Effector CD4-positive, alpha-beta T cell (primary cell): ENCODE results near the gene MCC.

Experiments
- DNase-seq: peaks from one replicate; pipeline ENCODE4 v3.0.0-alpha.2; 2020

The MCC gene

GRCh38 chr5:113267361-113267900, 220.8 kb downstream of the MCC start:
- no peak for DNase-seq

GRCh38 chr5:113266913-113267227, 221.4 kb downstream of the MCC start:
- no peak for DNase-seq

DNA sequence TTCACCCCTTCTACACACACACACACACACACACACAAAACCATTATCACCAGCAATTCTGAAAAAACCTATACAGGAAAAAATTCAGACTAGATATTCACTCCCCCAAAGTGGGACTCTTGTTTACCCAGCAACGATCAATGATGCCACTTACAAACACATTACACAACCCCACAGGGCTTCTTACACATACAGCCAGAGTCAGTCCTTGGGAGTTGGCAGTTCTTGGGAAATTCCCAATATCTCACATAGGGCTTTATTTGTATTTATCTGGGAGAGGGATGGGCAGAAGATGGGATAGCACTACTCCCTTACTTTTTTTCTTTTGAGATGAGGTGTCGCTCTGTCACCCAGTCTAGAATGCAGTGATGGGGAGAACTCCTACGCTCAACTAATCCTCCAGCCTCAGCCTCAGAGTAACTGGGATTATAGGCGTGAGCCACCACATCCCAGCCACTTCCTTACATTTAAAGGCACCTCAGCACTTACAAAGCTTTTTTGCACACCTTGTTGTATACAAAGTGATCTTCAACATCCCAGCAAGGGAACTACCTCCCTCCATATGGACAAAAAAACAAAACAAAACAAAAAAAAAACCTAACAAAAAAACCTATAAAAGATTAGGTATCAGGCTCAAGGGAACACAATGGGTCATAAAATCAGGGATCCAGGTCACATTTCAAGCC, 221.9 kb downstream of the MCC start:
- no peak for DNase-seq

DNA sequence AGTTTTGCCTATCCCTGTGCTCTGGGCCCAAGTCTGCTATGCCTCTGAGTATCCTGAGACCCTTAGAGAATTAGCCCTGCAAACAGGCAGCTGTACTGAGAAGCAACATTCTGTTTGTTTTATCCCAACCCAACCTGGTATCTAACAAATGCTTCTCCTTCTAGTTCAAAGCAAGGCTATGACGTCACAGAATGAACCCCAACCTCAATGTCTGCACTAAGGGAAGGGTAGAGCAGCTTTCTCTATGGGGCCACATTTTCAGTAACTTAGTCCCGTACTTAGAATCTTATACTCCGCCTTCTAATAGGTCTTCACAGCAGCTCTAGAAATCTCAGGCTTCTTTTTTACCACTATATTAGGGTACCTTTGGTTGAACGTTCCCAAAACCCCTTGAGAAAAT, 223.1 kb downstream of the MCC start:
- DNase-seq = no peak

DNA sequence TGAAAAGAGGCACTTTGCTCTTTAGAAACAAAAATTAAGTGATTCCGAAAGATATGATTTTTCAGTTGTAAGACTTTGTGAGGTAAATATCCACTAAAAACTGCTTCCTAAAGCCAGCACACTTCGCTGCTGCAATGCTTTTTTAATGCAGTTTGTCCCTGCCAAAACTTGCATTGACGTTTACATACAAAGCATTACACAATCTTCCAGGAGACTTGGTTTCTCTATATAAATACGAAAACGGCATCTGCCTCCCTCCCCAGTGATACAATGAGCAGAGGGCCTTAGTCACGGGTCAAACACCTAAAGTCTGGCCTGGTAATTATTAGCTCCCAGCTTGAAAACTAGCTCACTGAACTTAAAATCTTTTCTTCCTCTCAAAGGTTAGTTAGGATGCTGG, 224.2 kb downstream of the MCC start:
- DNase-seq = no peak

DNA sequence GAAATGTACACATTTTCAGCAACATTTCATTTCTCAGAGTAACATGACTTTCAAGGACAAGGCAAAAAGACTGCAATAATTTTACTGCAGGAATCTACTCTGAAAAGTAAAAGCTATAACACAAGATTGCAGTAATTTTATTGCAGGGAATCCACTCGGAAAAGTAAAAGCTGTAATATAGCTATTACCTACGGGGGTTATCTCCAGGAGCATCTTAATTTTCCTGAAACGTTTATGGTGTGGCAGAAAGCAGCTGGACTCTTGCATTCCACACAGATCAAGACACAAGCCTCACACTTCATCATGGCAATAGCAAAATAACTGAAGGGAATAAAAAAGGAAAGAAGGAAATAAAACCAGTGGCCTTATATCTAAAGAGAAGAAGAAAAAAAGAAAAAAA, 224.7 kb downstream of the MCC start:
- no peak for DNase-seq

- no peak for DNase-seq
These were observed 225.6 kb downstream of the MCC start for GRCh38 chr5:113262674-113263073.

DNA sequence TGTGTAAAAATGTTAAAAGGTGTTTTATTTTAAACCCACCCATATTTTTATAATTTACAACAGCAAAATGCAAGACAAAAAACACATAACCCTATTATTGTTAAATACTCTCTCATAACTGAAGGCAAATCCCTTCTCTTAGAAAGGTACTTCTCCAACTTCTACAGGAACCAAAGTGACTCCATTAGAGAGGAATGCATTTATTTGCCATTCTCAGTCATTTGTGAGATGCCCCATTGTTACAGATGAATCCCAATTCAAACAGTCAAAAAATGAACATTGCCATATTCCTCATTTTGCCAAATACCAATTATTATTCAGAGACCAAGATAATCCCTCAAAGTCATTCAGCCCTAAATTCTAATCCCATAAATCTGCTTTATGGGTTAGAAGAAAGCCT, 229.2 kb downstream of the MCC start:
- no peak for DNase-seq

GRCh38 chr5:113257545-113257944, 230.7 kb downstream of the MCC start:
- no peak for DNase-seq

- no peak for DNase-seq
These were observed 231.4 kb downstream of the MCC start for GRCh38 chr5:113256671-113257452.

DNA sequence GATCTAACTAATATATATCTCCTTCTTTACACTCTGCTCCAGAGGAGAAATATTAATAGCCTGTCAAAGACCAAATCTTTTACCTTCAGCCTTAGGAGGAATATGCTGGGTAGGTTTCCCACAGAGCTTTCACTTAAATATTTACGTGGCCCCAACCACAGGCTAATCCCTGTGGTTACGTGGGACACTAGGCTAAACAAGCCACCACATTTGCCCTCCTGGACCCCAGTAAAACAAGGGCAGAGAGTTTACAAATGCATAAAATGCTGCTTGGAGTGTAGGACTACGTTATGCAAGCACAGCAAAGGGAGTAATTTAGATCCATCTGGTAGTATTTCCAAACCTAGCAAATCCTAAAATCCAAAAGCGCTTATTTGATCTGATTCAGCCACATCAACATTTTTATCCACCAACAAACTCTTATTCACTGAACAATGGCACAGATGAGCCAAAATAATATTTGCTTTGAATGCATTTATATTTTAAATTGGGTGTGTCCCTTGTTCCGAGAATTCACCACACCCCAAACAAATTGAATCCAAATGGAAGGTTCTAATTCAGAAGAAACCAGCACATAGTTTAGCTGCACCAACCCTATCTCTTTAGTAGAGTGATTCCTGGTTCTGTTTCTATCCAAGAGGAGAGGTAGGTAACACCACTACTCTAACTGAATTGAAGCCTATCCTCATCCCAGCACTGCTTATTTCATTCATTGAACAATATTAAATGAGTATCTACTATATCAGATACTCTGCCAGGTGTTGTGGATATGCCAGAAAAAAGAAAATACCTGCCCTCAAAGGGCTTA, 232.5 kb downstream of the MCC start:
- no peak for DNase-seq

GRCh38 chr5:113255105-113255504, 233.1 kb downstream of the MCC start:
- no peak for DNase-seq

- DNase-seq = no peak
These were observed 235.2 kb downstream of the MCC start for GRCh38 chr5:113253037-113253436.

- no peak for DNase-seq
These were observed 236.2 kb downstream of the MCC start for GRCh38 chr5:113252066-113252465.

DNA sequence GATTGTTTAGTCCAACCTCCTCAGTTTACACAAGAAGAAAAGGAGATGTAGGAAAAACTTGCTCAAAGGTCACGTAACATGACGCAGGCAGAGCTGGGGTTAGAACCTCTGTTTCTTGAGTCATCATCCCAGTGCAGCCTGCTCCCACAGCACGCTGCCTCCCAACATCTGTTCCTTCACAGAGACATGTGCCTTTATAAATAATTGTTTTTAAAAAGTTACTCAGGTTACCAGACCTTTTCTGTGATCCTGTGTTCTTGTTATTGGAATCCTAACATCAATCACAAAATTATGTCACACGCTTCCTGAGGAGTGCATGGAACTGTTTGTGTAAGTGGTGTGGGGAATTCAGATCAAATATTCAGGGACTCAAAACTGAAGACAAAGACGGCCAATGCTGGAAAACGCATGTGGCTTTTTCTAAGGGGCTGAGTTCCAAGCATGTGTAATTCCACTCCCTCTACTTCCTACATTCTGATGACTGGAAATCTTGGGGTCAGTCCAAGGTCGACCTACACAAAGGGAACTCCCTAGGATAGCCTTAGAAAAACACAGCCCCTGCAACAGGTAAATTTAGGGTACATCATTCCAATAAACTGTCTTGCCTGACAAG, 237.8 kb downstream of the MCC start:
- DNase-seq = no peak

- DNase-seq = no peak
These were observed 239.0 kb downstream of the MCC start for GRCh38 chr5:113249206-113249605.

- no peak for DNase-seq
These were observed 241.8 kb downstream of the MCC start for GRCh38 chr5:113246361-113246870.

DNA sequence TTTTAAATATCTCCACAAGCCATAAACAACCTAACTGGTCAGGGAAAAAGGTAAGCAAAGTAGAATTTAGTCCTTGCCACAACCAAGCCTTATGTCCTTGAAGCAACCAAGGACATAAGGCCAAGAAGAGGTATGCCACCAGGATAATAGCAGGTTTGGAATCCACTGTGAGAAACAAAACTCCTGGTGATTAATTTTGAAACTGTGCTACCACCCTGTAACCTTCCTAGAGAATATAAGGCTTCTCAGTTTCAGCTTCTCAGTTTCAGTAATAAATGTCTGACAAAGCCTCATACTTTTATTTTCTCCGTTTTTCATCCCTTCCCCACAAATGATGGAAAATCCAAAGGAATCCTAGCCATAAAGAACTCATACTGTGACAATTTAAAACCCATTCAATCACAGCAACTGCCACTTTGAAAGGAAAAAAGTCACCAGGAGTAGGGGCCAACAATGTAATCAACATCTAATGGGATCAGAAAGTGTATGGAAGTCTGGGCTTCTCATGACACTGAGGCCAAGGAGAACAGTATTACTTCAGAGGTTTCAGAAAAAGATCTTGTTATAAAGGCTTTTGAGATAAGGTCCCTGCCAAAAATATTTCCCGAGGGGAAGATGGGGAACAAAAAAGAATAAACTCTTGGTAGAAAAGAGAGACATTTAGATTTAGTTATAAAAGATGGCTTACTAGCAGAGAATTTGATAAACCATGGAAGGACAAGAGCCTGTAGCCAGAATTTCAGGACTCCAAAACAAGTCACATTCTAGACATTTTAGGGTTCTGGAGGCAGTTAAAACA, 242.6 kb downstream of the MCC start:
- DNase-seq = no peak

DNA sequence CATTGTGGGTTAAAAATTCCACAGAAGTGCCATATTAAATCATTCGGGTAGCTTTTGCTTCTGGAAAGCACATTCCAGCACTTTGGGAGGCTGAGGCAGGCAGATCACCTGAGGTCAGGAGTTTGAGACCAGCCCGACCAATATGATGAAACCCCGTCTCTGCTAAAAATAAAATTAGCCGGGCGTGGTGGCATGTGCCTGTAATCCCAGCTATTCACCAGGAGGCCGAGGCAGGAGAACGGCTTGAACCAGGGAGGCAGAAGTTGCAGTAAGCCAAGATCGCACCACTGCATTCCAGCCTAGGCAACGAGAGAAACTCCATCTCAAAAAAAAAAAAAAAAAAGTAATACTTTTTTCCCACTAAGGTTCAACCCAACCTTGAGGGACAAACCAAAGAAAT, 243.3 kb downstream of the MCC start:
- DNase-seq = no peak

DNA sequence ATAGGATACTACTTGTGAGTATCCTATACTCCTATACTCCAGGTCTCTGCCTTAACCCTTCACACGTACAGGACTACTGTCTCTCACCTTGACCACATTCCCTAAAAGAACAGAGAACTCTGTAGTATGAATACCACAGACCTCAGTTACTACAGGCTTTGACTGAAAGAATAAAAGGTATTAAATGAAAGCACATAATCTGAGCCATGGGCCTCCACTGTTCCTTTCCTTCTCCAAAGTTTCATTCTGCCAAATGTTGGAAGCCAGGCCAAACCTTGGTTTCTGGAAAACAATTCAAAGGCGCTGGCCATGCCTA, 244.9 kb downstream of the MCC start:
- no peak for DNase-seq

DNA sequence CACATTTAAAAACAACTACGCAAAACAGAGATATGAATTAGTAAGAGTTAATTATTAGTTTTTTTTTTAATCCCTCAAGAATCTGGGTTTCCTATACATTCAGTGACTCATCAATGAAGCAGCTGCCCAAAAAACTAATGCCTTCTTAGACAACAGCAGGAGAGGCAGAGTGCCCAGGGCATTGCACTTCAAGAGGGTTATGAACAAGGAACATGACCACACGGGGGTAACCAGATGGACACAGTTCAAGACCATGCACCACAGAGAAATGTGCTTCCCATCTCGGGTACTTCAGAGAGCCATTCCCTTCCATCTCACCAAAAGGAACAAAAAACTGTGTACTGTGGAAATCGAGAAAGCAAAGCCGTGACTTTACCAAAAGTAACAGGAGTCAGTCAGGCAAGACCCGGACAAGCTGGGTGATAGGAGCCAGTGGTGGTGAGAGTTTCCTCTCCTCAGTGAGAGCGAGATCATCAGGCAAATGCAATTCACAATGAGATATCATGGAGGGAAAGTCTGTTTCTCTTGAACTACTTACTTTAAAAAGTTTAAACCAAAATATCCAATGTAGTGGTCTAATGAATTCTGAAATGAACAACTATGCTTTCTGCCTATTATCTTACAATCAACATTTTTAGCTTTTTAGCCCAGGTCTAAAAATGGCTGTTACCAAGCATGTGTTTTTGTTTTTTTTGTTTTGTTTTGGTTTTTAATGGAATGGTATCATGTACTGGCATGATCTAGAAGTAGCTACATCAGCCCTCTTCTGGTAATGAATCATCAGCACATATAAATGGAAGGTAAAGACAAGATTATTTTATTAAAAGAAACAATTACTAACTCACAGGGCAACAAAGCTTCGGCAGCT, 245.5 kb downstream of the MCC start:
- no peak for DNase-seq
